IMR-90 (cell line): ENCODE measurements around the gene P4HA2. TPM values are rescaled to one million over a fixed set of nuclear protein-coding genes. Genes with fewer than 3 reads are reported as not detected.
A peak's percentile ranks its signal among the peaks of the same experiment; 100 is the strongest.

ENCODE experiments used
- ATAC-seq: fragments of 200-7000 bp; cut with Tn5 transposase; 2 replicates; pipeline ENCODE4 v1.9.1; 2020; ENCODE audit warnings: low read depth, mild to moderate bottlenecking, moderate library complexity
- BruUV-seq: library from RNA; stranded (reverse); fragments of 400-500 nt; replicated peaks from 2 replicates; lab custom pipeline; 2021; lab: Mats Ljungman, UMichigan
- CTCF ChIA-PET: fragments of 300-600 bp; formaldehyde crosslinking; extraction: SDS; loops from one replicate; lab custom pipeline; 2021; ENCODE audit warnings: antibody characterized with exemption; lab: Yijun Ruan, JAX
- POLR2A ChIA-PET: fragments of 300-600 bp; sonication (Branson Sonifier 250); formaldehyde crosslinking; loops from one replicate; lab custom pipeline; 2022; ENCODE audit warnings: antibody characterized with exemption; ENCODE audit not compliant: unreplicated experiment; lab: Charles Lee
- DNase-seq: peaks from one replicate; pipeline ENCODE4 v3.0.0; 2013
- H2AFZ ChIP-seq: replicated peaks from 2 replicates; pipeline ENCODE3; 2013; ENCODE audit warnings: low read length, mild to moderate bottlenecking; ENCODE audit not compliant: poor library complexity
- H2AK5ac ChIP-seq: 2 replicates; pipeline ENCODE4 v1.6.1; 2013; ENCODE audit warnings: low read depth, low read length, inconsistent platforms
- H2AK9ac ChIP-seq: replicated peaks from 2 replicates; pipeline ENCODE3; 2013; ENCODE audit warnings: mild to moderate bottlenecking, low read depth, low read length, moderate library complexity; ENCODE audit not compliant: poor library complexity
- H2BK120ac ChIP-seq: 2 replicates; pipeline ENCODE4 v1.6.1; 2013; ENCODE audit warnings: low read depth, low read length, inconsistent platforms
- H2BK15ac ChIP-seq: 3 replicates; pipeline ENCODE4 v1.6.1; 2013; ENCODE audit warnings: low read depth, low read length, inconsistent platforms
- H2BK20ac ChIP-seq: 2 replicates; pipeline ENCODE4 v1.6.1; 2013; ENCODE audit warnings: low read depth, mild to moderate bottlenecking, inconsistent platforms, low read length, moderate library complexity
- H2BK5ac ChIP-seq: 2 replicates; pipeline ENCODE4 v1.6.1; 2013; ENCODE audit warnings: mild to moderate bottlenecking, low read depth, low read length, inconsistent platforms; ENCODE audit not compliant: poor library complexity, severe bottlenecking
- H3K14ac ChIP-seq: replicated peaks from 2 replicates; pipeline ENCODE4 v1.6.1; 2013; ENCODE audit warnings: low read depth, low read length, inconsistent platforms
- H3K18ac ChIP-seq: 2 replicates; pipeline ENCODE4 v1.6.1; 2013; ENCODE audit warnings: low read depth, low read length, control low read depth
- H3K23ac ChIP-seq: 2 replicates; pipeline ENCODE4 v1.6.1; 2013; ENCODE audit warnings: low read depth, low read length, inconsistent platforms
- H3K27ac ChIP-seq: 2 replicates; pipeline ENCODE4 v1.5.1; 2013; ENCODE audit warnings: mild to moderate bottlenecking, control low read depth, low read length; ENCODE audit not compliant: insufficient read depth
- H3K27me3 ChIP-seq: 2 replicates; pipeline ENCODE4 v1.6.1; 2013; ENCODE audit warnings: low read length; ENCODE audit not compliant: control insufficient read depth, insufficient read depth
- H3K36me3 ChIP-seq: 2 replicates; pipeline ENCODE4 v1.6.1; 2013; ENCODE audit warnings: low read length, mixed read lengths; ENCODE audit not compliant: control insufficient read depth, insufficient read depth
- H3K4ac ChIP-seq: 2 replicates; pipeline ENCODE4 v1.6.1; 2013; ENCODE audit warnings: low read depth, low read length, inconsistent platforms
- H3K4me1 ChIP-seq: 2 replicates; pipeline ENCODE4 v1.6.1; 2013; ENCODE audit warnings: low read length, mixed read lengths; ENCODE audit not compliant: control insufficient read depth, insufficient read depth
- H3K4me2 ChIP-seq: 2 replicates; pipeline ENCODE4 v1.6.1; 2013; ENCODE audit warnings: low read depth, mild to moderate bottlenecking, control low read depth, low read length, moderate library complexity
- H3K4me3 ChIP-seq: 2 replicates; pipeline ENCODE4 v1.5.1; 2013; ENCODE audit warnings: low read depth, mild to moderate bottlenecking, control low read depth, low read length, moderate library complexity; ENCODE audit not compliant: insufficient read depth
- H3K56ac ChIP-seq: 2 replicates; pipeline ENCODE4 v1.6.1; 2013; ENCODE audit warnings: low read length, inconsistent platforms; ENCODE audit not compliant: insufficient read depth; ENCODE audit errors: extremely low read depth
- H3K79me1 ChIP-seq, 2 experiments: 2 replicates each; pipeline ENCODE4 v1.6.1; 2013; ENCODE audit warnings: low read length in 2 of 2, inconsistent platforms in 1 of 2, low read depth in 1 of 2
- H3K9ac ChIP-seq: 2 replicates; pipeline ENCODE4 v1.6.1; 2013; ENCODE audit warnings: low read depth, low read length, control low read depth
- H3K9me1 ChIP-seq: 2 replicates; pipeline ENCODE4 v1.6.1; 2013; ENCODE audit warnings: low read length, inconsistent platforms; ENCODE audit not compliant: insufficient read depth
- H3K9me3 ChIP-seq: 2 replicates; pipeline ENCODE4 v1.6.1; 2013; ENCODE audit warnings: low read length; ENCODE audit not compliant: control insufficient read depth, insufficient read depth
- H4K20me1 ChIP-seq: 2 replicates; pipeline ENCODE4 v1.6.1; 2013; ENCODE audit warnings: low read length, inconsistent platforms; ENCODE audit not compliant: insufficient read depth
- H4K5ac ChIP-seq: 2 replicates; pipeline ENCODE4 v1.6.1; 2013; ENCODE audit warnings: mild to moderate bottlenecking, low read depth, low read length, control low read depth
- H4K8ac ChIP-seq, 2 experiments: 2 replicates each; pipeline ENCODE4 v1.6.1; 2013; ENCODE audit warnings: low read depth in 2 of 2, low read length in 2 of 2, control low read depth in 1 of 2, inconsistent platforms in 1 of 2
- H4K91ac ChIP-seq: 2 replicates; pipeline ENCODE4 v1.6.1; 2013; ENCODE audit warnings: low read depth, low read length, inconsistent platforms; ENCODE audit not compliant: insufficient read depth
- CTCF ChIP-seq: conservative IDR thresholded peaks from 2 replicates; pipeline ENCODE4 v1.5.1; 2012; ENCODE audit warnings: mild to moderate bottlenecking, low read depth, low read length, improper control_type of control experiment
- ELK1 ChIP-seq: fragments of 150-350 bp; IDR thresholded peaks from 2 replicates; pipeline ENCODE4 v1.6.1; 2016; ENCODE audit warnings: low read depth, mild to moderate bottlenecking, low read length, moderate library complexity, borderline replicate concordance
- MXI1 ChIP-seq: IDR thresholded peaks from 2 replicates; pipeline ENCODE4 v1.6.1; 2012; ENCODE audit warnings: low read depth, mild to moderate bottlenecking, low read length, moderate library complexity, borderline replicate concordance
- POLR2A ChIP-seq: IDR thresholded peaks from 2 replicates; pipeline ENCODE4 v1.6.1; 2012; ENCODE audit warnings: mild to moderate bottlenecking, low read depth, low read length
- RAD21 ChIP-seq: IDR thresholded peaks from 2 replicates; pipeline ENCODE4 v1.6.1; 2012; ENCODE audit warnings: low read length, improper control_type of control experiment
- RCOR1 ChIP-seq: IDR thresholded peaks from 2 replicates; pipeline ENCODE4 v1.6.1; 2012; ENCODE audit warnings: mild to moderate bottlenecking, low read length, improper control_type of control experiment; ENCODE audit not compliant: insufficient replicate concordance
- RFX5 ChIP-seq: IDR thresholded peaks from 2 replicates; pipeline ENCODE4 v1.8.0; 2012; ENCODE audit warnings: low read depth, mild to moderate bottlenecking, low read length, moderate library complexity
- USF2 ChIP-seq: fragments of 150-350 bp; IDR thresholded peaks from 2 replicates; pipeline ENCODE4 v1.6.1; 2017; ENCODE audit warnings: mild to moderate bottlenecking, antibody characterized with exemption, low read length, low read depth
- WGBS, 2 experiments: methylation state at CpG; one replicate each; pipeline versions ENCODE4 v1.1.5 to v1.1.7; 2013; ENCODE audit warnings: missing lambda C conversion rate in 2 of 2; ENCODE audit not compliant: insufficient read length in 1 of 2; ENCODE audit errors: extremely low coverage in 2 of 2; 5-methylcytosine and 5-hydroxymethylcytosine counted together
- dilution Hi-C: fragments of 300-500 bp; cut with HindIII; formaldehyde crosslinking; loops from one replicate; pipeline ENCODE4 v1.14.3; 2018; ENCODE audit warnings: low sequenced_read_pairs; ENCODE audit not compliant: unreplicated experiment
- in situ Hi-C: fragments of 300-500 bp; cut with MboI; formaldehyde crosslinking; loops from 3 replicates; pipeline ENCODE4 v1.14.3; 2019; ENCODE audit warnings: low sequenced_read_pairs, inconsistent platforms, mixed read lengths
- intact Hi-C: fragments of 100-400 bp; cut with micrococcal nuclease; formaldehyde crosslinking; loops from 2 replicates; pipeline ENCODE4 v1.10.0; 2022
- polyA plus RNA-seq, 3 experiments: library from polyadenylated mRNA; depleted of rRNA; stranded (reverse); fragments of >200 nt; gene quantifications; 2 replicates each; pipeline ENCODE4 v1.2.3, GENCODE V29; 2012; ENCODE audit warnings: low replicate concordance in 1 of 3
- total RNA-seq: library from RNA; depleted of rRNA; stranded (reverse); fragments of >200 nt; gene quantifications from 2 replicates; pipeline ENCODE4 v1.2.3, GENCODE V29; 2012

Gene P4HA2
- total and polyA plus RNA-seq, 2 of the 4 experiments (the other 2 are of a cell fraction): 186 to 225 TPM

- Histone ChIP-seq H3K56ac (no peak overlapping the region), H4K20me1 (no peaks in the 10 kb centered on the region; the same call in 1 of the 2 replicates), H3K9ac (no peak overlapping the region), H3K18ac (no peak overlapping the region), H3K9me3 (no peaks in the 10 kb centered on the region), H2BK20ac (no peak overlapping the region), H3K14ac (no peak overlapping the region), H3K4me3 (no peak overlapping the region), H2BK5ac (no peak overlapping the region), H4K91ac (no peak overlapping the region), H4K8ac (no peak overlapping the region), H3K9me1 (no peaks in the 10 kb centered on the region; the same call in 1 of the 2 replicates), H2BK15ac (no peak overlapping the region), H3K4me2 (no peak overlapping the region), H3K79me1 (0 out of 4 replicates have a peak, but pooled peaks cover 0 to 5% of the 10 kb centered on the region in 2 experiments), H2BK120ac (no peak overlapping the region), H3K4ac (no peak overlapping the region), H3K27me3 (peaks cover 5% of the 10 kb centered on the region), H3K27ac (no peak overlapping the region), H2AK5ac (no peak overlapping the region), H3K36me3 (peaks cover 10% of the 10 kb centered on the region), H4K5ac (no peak overlapping the region), H2AFZ (no peak overlapping the region), H3K4me1 (no peaks in the 10 kb centered on the region; the same call in 1 of the 2 replicates), H3K23ac (no peak overlapping the region), H2AK9ac (no peak overlapping the region)
- peak; percentile 52 for DNase-seq
- no TSS peak for BruUV-seq
- ChIA-PET POLR2A (no interaction called here), CTCF (no interaction called here)
- dilution Hi-C loops: no loop called here
- in situ Hi-C loops: no loop called here
- 0% methylated on average over 1 of the region's 6 CpGs; no CpG with 5 or more reads in 1 of the 2 experiments for WGBS, 2 experiments
- intact Hi-C loops: no loop called here
- TF ChIP-seq CTCF (no peak), USF2 (no peak), POLR2A (no peak), ELK1 (no peak), RAD21 (no peak), RCOR1 (no peak), MXI1 (no peak), RFX5 (no peak)
- no peak for ATAC-seq
Observed at GRCh38 chr5:132277256-132277655, 49.6 kb upstream of the P4HA2 start.
